Activated T-cell treated with anti-CD3 and anti-CD28 coated beads, Interleukin-2, amount 50 U/mL, for 24 hours (primary cell): ENCODE measurements around the gene GAS2L2.

ENCODE experiments used
- DNase-seq: peaks from one replicate; pipeline ENCODE4 v3.0.0-alpha.2; 2020
- H3K27ac Mint-ChIP-seq: 2 replicates; pipeline ENCODE4 v1.8.0; 2020; ENCODE audit warnings: mild to moderate bottlenecking, mixed read lengths
- H3K27me3 Mint-ChIP-seq: 2 replicates; pipeline ENCODE4 v1.8.0; 2020; ENCODE audit warnings: mixed read lengths
- H3K36me3 Mint-ChIP-seq: 2 replicates; pipeline ENCODE4 v1.8.0; 2020; ENCODE audit warnings: low read depth, mixed read lengths
- H3K4me1 Mint-ChIP-seq: 2 replicates; pipeline ENCODE4 v1.8.0; 2020; ENCODE audit warnings: low read depth, mixed read lengths
- H3K4me3 Mint-ChIP-seq: 2 replicates; pipeline ENCODE4 v1.8.0; 2020; ENCODE audit warnings: mild to moderate bottlenecking, moderate library complexity, mixed read lengths
- H3K9me3 Mint-ChIP-seq: 2 replicates; pipeline ENCODE4 v1.8.0; 2020; ENCODE audit warnings: mixed read lengths

Gene GAS2L2

GRCh38 chr17:35784895-35785294, 31.9 kb upstream of the GAS2L2 start:
- Mint-ChIP-seq H3K4me3 (no peak overlapping the region), H3K4me1 (peaks cover 15% of the 10 kb centered on the region), H3K27ac (no peak overlapping the region), H3K27me3 (no peaks in the 10 kb centered on the region), H3K36me3 (no peaks in the 10 kb centered on the region), H3K9me3 (no peaks in the 10 kb centered on the region)
- DNase-seq, result peak; percentile 8

DNA sequence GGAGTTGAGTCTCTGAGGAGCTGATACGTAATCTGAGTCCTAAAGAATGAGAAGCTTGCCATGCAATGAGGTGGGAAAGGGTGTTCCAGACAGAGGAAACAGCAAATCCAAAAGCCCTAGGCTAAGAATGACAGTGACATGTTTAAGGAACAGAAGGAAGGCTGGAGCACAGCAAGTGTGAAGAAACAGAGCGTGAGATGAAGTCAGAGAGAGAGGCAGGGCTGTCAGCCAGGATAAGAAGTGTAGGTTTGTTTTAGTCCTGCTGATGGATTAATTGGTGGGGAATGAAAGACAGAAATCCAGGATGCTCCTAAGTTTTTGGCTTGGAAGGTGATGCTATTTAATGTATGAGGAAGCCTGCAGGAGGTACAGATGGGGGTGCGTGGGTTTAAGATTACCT, 27.9 kb upstream of the GAS2L2 start:
- DNase-seq, result no peak
- Mint-ChIP-seq H3K9me3 (no peaks in the 10 kb centered on the region), H3K27me3 (no peaks in the 10 kb centered on the region), H3K4me1 (no peaks in the 10 kb centered on the region), H3K36me3 (no peaks in the 10 kb centered on the region), H3K27ac (no peak overlapping the region), H3K4me3 (no peak overlapping the region)

DNA sequence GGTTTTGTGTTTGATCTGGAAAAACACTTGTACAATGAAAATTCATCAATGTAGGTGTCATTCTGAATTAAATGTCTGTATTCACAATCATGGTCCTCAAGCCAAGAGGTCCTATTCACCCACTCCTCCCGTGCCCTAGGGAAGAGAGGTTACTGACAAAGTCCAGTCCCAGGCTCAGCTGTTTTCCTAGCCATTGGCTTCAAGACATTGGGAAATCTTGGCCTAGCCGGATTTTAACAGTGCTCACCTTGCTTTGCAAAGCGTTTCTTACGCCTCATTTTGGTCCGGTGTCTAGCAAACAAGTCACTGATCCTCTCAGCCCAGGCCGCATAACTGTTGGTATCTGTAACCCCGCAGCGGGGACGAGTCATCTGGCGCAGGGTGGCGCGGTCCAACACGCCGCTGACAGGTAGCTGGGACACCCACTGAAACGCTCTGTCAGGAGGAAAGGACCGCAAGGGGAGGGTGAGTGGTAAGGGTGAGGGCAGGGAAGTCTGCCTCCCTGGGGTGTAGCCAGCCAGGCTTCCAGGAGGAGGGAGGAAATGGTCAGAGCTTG, 25.7 kb upstream of the GAS2L2 start:
- H3K4me1 Mint-ChIP-seq, result no peaks in the 10 kb centered on the region
- H3K36me3 Mint-ChIP-seq, result no peaks in the 10 kb centered on the region
- peaks cover 8% of the 10 kb centered on the region for H3K27me3 Mint-ChIP-seq

DNA sequence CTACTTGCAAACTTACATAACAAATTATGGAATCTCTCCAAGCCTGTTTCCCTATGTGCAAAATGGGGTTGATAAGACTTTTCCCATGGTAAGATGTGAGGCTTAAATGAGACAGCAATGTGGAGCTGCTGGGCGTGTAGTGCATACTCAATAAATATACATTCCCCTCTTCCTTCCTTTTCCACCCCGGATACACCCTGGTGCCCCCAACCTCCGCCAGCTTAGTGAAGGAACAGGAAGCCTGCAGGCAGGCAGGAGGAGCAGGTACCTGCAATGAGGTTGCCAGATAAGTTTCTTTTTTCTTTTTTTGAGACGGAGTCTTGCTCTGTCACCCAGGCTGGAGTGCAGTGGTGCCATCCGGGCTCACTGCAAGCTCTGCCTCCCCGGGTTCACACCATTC, 22.5 kb upstream of the GAS2L2 start:
- Mint-ChIP-seq H3K4me3 (no peak overlapping the region), H3K36me3 (no peaks in the 10 kb centered on the region), H3K4me1 (no peaks in the 10 kb centered on the region), H3K27me3 (peaks cover 8% of the 10 kb centered on the region), H3K27ac (no peak overlapping the region), H3K9me3 (no peaks in the 10 kb centered on the region)
- DNase-seq, result no peak

More for the DNA sequence above, 25.7 kb upstream of the GAS2L2 start:
- Mint-ChIP-seq H3K9me3 (no peaks in the 10 kb centered on the region), H3K4me3 (no peak overlapping the region), H3K27ac (no peak overlapping the region)
- no peak for DNase-seq

- no peak overlapping the region for H3K4me3 Mint-ChIP-seq
- no peaks in the 10 kb centered on the region for H3K4me1 Mint-ChIP-seq
These were observed 22.0 kb upstream of the GAS2L2 start for GRCh38 chr17:35775039-35775438.

GRCh38 chr17:35774499-35774898, 21.5 kb upstream of the GAS2L2 start:
- DNase-seq, result no peak
- no peak overlapping the region for H3K4me3 Mint-ChIP-seq
- H3K27ac Mint-ChIP-seq, result no peak overlapping the region
- no peaks in the 10 kb centered on the region for H3K9me3 Mint-ChIP-seq
- no peaks in the 10 kb centered on the region for H3K4me1 Mint-ChIP-seq
- no peaks in the 10 kb centered on the region for H3K36me3 Mint-ChIP-seq
- H3K27me3 Mint-ChIP-seq, result peaks cover 8% of the 10 kb centered on the region

More at GRCh38 chr17:35775039-35775438, 22.0 kb upstream of the GAS2L2 start:
- no peak for DNase-seq
- Mint-ChIP-seq H3K9me3 (no peaks in the 10 kb centered on the region), H3K36me3 (no peaks in the 10 kb centered on the region), H3K27me3 (peaks cover 8% of the 10 kb centered on the region), H3K27ac (no peak overlapping the region)

- Mint-ChIP-seq H3K4me3 (no peak overlapping the region), H3K4me1 (no peaks in the 10 kb centered on the region), H3K27me3 (peaks cover 8% of the 10 kb centered on the region), H3K27ac (no peak overlapping the region), H3K36me3 (no peaks in the 10 kb centered on the region), H3K9me3 (no peaks in the 10 kb centered on the region)
- no peak for DNase-seq
These were observed 20.8 kb upstream of the GAS2L2 start for GRCh38 chr17:35773679-35774425.

DNA sequence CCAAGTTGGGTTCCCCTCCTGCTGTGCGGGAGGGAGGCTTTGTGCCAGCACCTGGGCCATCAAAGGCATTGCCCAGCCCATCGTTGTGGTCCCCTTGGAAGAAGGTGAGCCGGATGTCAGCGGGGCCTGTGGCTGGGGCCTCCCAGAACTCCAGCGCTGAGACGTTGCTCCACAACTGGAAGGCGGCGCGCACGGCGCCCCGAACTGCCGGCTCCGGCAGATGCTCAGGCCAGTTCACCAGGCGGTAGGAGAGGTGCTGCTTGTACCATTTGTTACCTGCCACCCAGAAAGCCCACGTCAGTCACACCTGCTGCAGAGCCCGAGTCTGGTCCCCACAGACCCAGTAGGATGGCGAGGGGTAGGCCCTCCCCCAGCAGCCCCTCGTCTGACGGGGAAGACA, 20.1 kb upstream of the GAS2L2 start:
- no peaks in the 10 kb centered on the region for H3K4me1 Mint-ChIP-seq
- H3K27ac Mint-ChIP-seq, result no peak overlapping the region
- no peak for DNase-seq
- H3K27me3 Mint-ChIP-seq, result peaks cover 8% of the 10 kb centered on the region
- H3K4me3 Mint-ChIP-seq, result no peak overlapping the region
- H3K9me3 Mint-ChIP-seq, result no peaks in the 10 kb centered on the region
- H3K36me3 Mint-ChIP-seq, result no peaks in the 10 kb centered on the region

GRCh38 chr17:35769895-35770486, 17.0 kb upstream of the GAS2L2 start:
- Mint-ChIP-seq H3K27me3 (peaks cover 4% of the 10 kb centered on the region), H3K27ac (no peak overlapping the region), H3K4me3 (no peak overlapping the region), H3K4me1 (peaks cover 2% of the 10 kb centered on the region), H3K9me3 (no peaks in the 10 kb centered on the region), H3K36me3 (no peaks in the 10 kb centered on the region)
- no peak for DNase-seq

DNA sequence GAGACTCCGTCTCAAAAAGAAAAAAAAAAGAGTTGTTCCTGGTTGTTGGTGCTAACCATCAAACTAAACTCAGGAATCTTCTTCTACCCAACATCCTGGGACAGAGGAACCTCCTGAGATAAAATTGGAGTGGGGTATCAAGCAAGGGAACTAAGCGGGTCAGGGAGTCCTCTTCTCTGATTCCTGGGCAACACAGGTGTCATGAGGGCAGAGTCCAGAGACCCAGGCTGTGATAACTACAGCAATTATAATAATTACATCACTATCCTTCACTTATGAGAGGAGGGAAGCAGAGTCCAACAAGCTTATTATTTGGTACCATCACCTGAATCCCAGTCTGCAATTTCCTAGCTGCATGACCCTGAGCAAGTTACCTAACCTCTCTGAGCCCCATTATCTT, 15.8 kb upstream of the GAS2L2 start:
- H3K27me3 Mint-ChIP-seq, result no peaks in the 10 kb centered on the region
- H3K9me3 Mint-ChIP-seq, result no peaks in the 10 kb centered on the region
- H3K4me3 Mint-ChIP-seq, result no peak overlapping the region
- no peak overlapping the region for H3K27ac Mint-ChIP-seq
- no peak for DNase-seq
- H3K4me1 Mint-ChIP-seq, result peaks cover 12% of the 10 kb centered on the region
- H3K36me3 Mint-ChIP-seq, result no peaks in the 10 kb centered on the region

DNA sequence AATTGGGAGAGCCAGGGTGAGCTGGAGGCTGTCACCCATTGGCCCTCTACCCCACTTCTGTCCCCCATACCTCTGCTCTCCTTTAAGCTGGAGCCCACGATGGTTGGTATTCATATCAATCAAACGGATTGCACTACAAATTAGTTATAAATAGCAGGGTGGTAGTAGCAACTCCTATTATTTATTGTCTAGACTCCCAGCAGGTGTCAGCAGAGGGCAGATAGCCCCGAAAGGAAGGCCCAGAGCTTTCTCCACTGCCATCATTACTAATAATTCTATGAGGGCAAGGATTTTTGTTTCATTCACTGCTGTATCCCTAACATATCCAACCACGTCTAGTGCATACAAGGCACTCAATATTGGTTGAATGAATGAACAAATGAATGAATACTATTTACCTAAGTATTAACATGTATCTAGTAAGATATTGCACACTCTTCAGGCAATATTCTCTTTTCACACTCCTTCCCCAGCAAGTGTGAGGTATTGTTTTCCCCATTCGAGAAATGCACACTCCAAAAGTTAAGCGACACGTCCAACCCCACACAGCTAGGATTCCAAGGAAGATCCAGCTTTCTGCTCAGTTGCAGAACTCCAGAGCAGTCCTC, 14.0 kb upstream of the GAS2L2 start:
- H3K9me3 Mint-ChIP-seq, result no peaks in the 10 kb centered on the region
- no peak overlapping the region for H3K27ac Mint-ChIP-seq
- no peaks in the 10 kb centered on the region for H3K27me3 Mint-ChIP-seq
- no peak for DNase-seq
- no peaks in the 10 kb centered on the region for H3K36me3 Mint-ChIP-seq
- peaks cover 12% of the 10 kb centered on the region for H3K4me1 Mint-ChIP-seq
- no peak overlapping the region for H3K4me3 Mint-ChIP-seq

DNA sequence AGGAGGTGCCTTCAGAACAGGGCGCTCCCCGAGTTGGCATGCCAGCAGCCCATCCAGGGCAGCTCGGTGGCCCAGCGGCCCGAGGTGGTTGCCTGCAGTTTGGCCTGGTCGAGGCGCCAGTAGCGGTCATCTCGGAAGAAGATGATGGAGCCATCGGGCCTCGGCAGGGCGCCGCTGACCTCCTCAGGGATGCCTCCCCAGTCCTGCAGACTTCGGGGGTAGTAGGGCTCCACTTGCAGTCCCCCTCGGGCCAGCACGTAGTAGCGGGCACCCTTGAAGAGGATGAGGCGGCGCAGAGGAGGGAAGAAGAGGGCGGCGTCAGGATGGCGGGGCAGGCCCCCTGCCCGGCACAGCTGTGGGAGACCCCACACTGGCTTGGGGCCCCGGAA, 13.4 kb upstream of the GAS2L2 start:
- Mint-ChIP-seq H3K36me3 (no peaks in the 10 kb centered on the region), H3K4me1 (peaks cover 12% of the 10 kb centered on the region), H3K4me3 (no peak overlapping the region), H3K27me3 (no peaks in the 10 kb centered on the region), H3K27ac (no peak overlapping the region), H3K9me3 (no peaks in the 10 kb centered on the region)
- no peak for DNase-seq

DNA sequence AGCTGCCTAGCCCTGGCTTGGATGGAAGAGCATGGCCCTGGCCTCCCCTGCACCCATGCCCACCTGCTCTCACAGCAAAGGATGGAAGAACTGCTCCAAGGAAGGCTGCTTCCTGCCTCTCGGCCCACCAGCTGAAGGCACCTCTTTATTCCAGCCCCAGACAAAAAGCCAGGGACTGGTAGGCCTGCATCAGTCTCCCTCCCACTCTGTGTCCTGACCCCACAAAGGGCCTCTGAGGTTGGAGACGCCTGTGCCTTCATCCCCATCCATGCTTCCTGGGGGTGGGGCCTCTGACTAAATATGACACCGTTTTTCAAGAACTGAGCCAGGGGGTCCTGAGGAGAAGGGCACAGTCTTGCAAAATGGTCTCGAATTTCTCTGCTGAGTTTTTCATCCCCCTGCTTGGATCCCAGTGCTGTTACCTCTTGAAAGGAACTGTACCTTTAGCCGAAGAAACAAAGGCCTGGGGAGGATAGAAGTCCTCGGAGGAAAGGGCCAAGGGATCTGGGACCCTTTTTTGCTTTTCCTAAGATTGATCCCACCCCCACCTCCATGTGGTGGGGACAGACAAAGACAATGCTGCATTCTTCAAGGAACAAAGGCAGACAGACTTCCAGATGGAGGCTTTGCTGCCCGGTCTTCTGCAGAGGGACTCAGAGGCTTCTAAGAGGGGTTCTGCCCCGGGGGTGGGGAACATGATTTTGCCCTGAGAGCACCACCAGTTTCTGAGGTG, 12.9 kb upstream of the GAS2L2 start:
- Mint-ChIP-seq H3K27ac (no peak overlapping the region), H3K27me3 (no peaks in the 10 kb centered on the region), H3K9me3 (no peaks in the 10 kb centered on the region), H3K4me3 (no peak overlapping the region), H3K4me1 (peaks cover 12% of the 10 kb centered on the region), H3K36me3 (no peaks in the 10 kb centered on the region)
- DNase-seq, result no peak

DNA sequence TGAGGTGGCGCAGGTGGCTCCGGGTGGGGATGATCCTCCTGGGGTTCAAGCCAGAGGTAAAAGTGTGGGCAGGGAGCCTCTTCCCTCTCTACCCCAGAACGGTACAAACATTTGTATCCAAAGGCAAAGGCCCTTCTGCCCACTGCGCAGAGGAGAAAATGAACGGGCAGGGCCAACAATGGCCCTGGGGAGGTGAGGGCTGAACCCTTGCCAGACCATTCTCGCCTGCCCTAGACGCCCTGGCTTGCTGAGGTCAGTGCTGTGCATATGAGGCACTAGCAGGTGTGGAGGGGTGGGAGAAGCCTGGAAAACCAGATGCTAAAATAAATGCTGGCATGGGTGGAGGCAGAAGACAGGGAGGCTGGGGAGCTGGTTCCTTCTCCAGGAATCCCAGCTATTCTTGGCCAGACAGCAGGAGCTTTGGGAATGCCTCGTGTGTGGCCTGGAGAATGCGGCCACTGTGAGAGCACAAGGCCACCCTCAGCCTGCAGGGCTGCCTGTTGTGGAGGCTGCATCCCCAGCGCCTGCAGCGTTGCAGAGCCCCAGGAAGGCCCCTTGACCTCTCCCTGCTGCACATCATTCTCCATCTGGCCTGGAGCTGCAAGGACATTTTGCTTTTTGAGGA, 12.2 kb upstream of the GAS2L2 start:
- no peaks in the 10 kb centered on the region for H3K27me3 Mint-ChIP-seq
- H3K36me3 Mint-ChIP-seq, result no peaks in the 10 kb centered on the region
- H3K4me1 Mint-ChIP-seq, result peaks cover 12% of the 10 kb centered on the region
- H3K9me3 Mint-ChIP-seq, result no peaks in the 10 kb centered on the region
- H3K4me3 Mint-ChIP-seq, result peak overlapping the region; percentile 83
- H3K27ac Mint-ChIP-seq, result no peak overlapping the region
- no peak for DNase-seq
